ENCODE data around the gene DNAJC6.
"Not testable (repeated sequence)": the region's sequence is repeated elsewhere in the genome, so short reads cannot be mapped to it uniquely, and the experiment has no call there.

DNAJC6 gene

DNA sequence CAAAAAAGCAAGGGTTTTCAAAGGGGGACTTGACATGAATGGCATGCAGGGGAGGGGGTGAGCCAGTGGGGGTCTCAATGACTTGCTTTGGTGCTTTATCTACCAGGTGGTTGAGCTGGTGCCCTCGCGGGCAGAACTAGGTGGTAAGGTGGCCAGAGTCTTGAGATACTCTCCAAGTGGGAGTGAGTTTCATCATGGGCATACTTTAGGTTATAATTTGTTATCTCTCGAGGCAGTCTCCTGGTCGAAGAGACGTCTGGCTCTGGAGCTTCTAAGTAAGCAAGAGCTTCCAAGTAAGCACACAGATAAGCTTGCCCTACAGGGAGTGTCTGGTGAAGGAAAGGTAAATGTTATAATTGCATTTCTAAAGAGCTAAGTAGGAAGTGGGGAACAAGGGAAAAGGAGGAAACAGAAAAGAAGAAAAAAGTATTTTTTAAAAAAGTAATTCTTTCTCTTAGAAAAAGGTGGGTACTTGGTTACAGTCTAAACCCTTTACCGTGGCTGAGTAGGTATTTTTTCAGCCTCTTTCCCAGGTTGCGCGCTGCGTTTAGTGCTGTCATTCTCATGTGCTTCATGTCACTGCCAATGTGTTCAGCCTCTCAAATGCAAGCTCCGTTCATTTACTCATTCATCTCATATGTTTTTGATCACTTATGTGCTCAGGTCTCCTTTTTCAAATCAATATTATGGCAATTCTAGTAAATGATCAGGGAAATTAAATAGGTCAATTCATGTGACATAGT is 31.6 kb upstream of the DNAJC6 start:
- Histone ChIP-seq H2AFZ (ENCODE audit: low read depth, low read length) (no peak overlapping the region), H3K36me3 (ENCODE audit: insufficient read depth, low read length) (no peaks in the 10 kb centered on the region), H3K4me3 (ENCODE audit: low read length) (no peak overlapping the region), H3K9me3 (ENCODE audit: low read length) (no peaks in the 10 kb centered on the region), H3K4me1 (ENCODE audit: insufficient read depth, low read length) (no peaks in the 10 kb centered on the region), H3K27me3 (ENCODE audit: insufficient read depth, low read length) (peaks cover 23% of the 10 kb centered on the region)

DNA sequence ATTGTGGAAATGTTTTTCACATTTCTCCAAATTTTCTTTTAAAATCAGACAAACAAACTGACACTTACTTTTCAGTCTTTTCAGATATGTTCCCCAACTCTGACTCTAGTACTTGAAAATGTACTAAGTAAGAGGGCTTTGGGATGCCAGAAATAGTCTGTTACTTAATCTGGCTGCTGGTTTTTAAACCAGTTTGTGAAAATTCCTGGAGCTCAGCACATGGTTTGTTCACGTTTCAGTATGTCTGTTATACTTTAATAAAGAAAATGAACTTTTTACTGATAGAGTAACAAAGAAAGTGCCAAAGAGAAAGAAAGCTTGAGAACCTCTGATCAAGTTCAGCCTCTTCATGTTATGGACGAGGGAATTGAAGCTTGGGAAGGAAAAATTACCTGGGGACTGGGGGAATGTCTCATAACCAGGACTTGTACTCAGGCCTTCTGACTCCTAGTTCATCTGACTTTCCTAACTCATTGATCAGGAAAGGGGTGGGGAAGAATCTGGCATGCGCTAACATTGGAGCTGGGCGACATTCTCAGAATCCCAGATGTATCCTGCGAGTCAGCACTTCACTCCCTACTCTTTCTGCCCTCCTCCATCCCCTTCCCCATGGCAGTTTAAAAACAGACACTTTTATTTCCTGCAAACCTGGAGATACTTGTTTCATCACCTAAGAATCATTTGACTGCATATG is 30.8 kb upstream of the DNAJC6 start:
- Histone ChIP-seq H3K4me3 (ENCODE audit: low read length) (no peak overlapping the region), H3K4me1 (ENCODE audit: insufficient read depth, low read length) (no peaks in the 10 kb centered on the region), H3K9me3 (ENCODE audit: low read length) (no peaks in the 10 kb centered on the region)

DNA sequence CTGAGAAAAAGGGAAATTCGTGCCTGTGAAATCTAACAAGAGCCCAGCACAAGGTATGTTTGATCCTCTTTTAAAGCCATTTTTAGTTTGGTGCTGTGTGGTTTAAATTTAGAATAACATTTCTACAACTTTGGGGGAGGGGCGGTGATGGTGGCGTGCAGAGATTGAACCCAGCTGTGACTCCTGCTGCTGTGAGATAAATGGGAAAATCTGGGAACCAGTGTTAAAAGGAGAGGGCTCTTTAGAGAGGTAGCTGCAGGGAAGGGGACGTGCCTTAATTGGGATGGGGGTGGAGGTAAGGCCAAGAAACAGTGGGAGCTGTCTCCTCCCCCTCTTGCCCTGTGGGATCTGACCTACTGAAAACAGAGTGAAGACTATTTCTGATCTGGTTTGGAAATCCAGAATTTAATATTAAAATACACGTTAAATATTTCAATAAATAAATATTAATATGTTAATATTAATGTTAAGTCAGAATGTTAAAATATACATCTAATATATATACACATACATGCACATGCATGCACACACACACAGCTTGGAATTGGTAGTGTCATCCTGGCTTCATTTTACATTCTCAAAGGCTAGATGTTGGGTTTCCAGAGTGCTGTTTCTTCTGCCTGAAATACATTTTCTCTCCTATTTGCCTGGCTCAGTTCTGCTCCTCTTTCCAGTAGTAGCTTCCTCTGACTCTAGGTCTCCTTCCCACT is 30.1 kb upstream of the DNAJC6 start:
- no peaks in the 10 kb centered on the region for H3K4me1 ChIP-seq (ENCODE audit: insufficient read depth, low read length)
- no peak overlapping the region for H2AFZ ChIP-seq (ENCODE audit: low read depth, low read length)
- H3K27me3 ChIP-seq (ENCODE audit: insufficient read depth, low read length), result peaks cover 23% of the 10 kb centered on the region
- no peaks in the 10 kb centered on the region for H3K9me3 ChIP-seq (ENCODE audit: low read length)
- no peaks in the 10 kb centered on the region for H3K36me3 ChIP-seq (ENCODE audit: insufficient read depth, low read length)
- H3K4me3 ChIP-seq (ENCODE audit: low read length), result no peak overlapping the region

More for the DNA sequence above, 30.8 kb upstream of the DNAJC6 start:
- H3K36me3 ChIP-seq (ENCODE audit: insufficient read depth, low read length), result no peaks in the 10 kb centered on the region
- no peak overlapping the region for H2AFZ ChIP-seq (ENCODE audit: low read depth, low read length)
- peaks cover 23% of the 10 kb centered on the region for H3K27me3 ChIP-seq (ENCODE audit: insufficient read depth, low read length)

DNA sequence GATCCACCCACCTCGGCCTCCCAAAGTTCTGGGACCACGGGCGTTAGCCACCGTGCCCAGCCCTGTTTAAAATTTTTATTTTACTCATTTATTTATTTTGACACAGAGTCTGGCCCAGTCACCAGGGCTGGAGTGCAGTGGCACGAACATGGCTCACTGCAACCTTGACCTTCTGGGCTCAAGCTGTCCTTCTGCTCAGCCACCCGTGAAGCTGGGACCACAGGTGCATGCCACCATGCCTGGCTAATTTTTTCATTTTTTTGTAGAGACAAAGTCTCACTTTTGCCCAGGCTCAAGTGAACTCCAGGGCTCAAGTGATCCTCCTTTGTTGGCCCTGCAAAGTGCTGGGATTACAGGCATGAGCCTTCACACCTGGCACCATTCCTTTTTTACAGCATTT is 27.5 kb upstream of the DNAJC6 start:
- H2AFZ ChIP-seq (ENCODE audit: low read depth, low read length), result no peak overlapping the region
- no peak overlapping the region for H3K4me3 ChIP-seq (ENCODE audit: low read length)
- H3K4me1 ChIP-seq (ENCODE audit: insufficient read depth, low read length), result no peaks in the 10 kb centered on the region
- no peaks in the 10 kb centered on the region for H3K9me3 ChIP-seq (ENCODE audit: low read length)
- H3K27me3 ChIP-seq (ENCODE audit: insufficient read depth, low read length), result peaks cover 8% of the 10 kb centered on the region
- no peaks in the 10 kb centered on the region for H3K36me3 ChIP-seq (ENCODE audit: insufficient read depth, low read length)

DNA sequence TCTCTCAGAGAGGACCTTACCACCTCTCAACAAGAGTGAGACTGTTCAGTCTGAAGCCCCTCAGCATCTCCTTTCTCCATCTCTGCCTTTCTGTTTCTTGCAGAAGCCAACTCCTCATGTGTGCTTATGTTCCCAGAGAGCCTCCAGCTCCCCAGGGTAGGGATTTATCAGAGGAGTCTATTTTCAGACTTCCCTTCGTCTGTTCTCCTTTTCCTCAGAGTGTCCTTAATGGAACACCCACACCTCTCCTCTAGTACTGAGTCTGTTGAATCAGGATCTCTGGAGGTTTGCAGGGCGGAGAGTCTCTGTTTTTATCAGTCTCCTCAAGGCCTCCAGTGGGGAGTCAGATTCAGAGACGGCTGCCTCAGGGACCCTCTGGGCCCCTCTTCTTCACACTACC is 25.1 kb upstream of the DNAJC6 start:
- H3K4me3 ChIP-seq (ENCODE audit: low read length), result no peak overlapping the region
- H3K4me1 ChIP-seq (ENCODE audit: insufficient read depth, low read length), result no peaks in the 10 kb centered on the region
- no peaks in the 10 kb centered on the region for H3K36me3 ChIP-seq (ENCODE audit: insufficient read depth, low read length)
- no peaks in the 10 kb centered on the region for H3K9me3 ChIP-seq (ENCODE audit: low read length)
- H3K27me3 ChIP-seq (ENCODE audit: insufficient read depth, low read length), result no peaks in the 10 kb centered on the region
- H2AFZ ChIP-seq (ENCODE audit: low read depth, low read length), result no peak overlapping the region

DNA sequence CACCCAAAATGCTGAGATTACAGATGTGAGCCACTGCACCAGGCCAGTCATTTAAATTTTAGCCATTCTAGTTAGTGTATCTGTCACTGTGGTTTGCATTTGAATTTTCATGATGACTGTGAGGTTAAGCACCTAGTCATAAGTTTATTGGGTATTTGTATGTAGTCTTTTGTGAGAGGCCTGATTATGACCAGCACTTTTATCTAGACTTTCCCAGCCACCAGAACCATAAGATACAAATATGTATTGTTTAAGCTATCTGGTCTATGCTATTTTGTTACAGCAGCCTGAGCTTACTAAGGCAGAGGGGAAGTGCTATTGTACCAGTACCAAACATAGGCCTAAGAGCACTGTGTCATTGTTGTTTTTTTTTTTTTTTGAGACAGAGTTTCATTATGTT is 19.9 kb upstream of the DNAJC6 start:
- no peaks in the 10 kb centered on the region for H3K27me3 ChIP-seq (ENCODE audit: insufficient read depth, low read length)
- H3K9me3 ChIP-seq (ENCODE audit: low read length), result no peaks in the 10 kb centered on the region
- no peak overlapping the region for H3K4me3 ChIP-seq (ENCODE audit: low read length)
- no peaks in the 10 kb centered on the region for H3K36me3 ChIP-seq (ENCODE audit: insufficient read depth, low read length)
- no peaks in the 10 kb centered on the region for H3K4me1 ChIP-seq (ENCODE audit: insufficient read depth, low read length)
- no peak overlapping the region for H2AFZ ChIP-seq (ENCODE audit: low read depth, low read length)

DNA sequence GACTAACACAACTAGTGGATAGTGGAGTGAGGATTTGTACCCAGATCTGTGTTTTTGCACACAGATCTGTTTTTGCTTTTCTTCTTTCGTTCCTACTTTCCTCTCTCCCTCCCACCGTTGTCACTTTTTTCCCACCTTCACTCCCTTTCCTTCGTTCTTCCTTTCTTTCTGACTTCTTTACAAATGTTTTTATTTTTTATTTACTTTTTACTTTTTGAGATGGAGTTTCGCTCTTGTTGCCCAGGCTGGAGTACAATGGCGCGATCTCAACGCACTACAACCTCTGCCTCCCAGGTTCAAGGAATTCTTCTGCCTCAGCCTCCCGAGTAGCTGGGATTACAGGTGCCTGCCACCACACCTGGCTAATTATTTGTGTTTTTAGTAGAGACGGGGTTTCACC is 17.5 kb upstream of the DNAJC6 start:
- H3K9me3 ChIP-seq (ENCODE audit: low read length); H3K27me3 ChIP-seq (ENCODE audit: insufficient read depth, low read length); H3K4me1 ChIP-seq (ENCODE audit: insufficient read depth, low read length); H3K4me3 ChIP-seq (ENCODE audit: low read length); H2AFZ ChIP-seq (ENCODE audit: low read depth, low read length); H3K36me3 ChIP-seq (ENCODE audit: insufficient read depth, low read length): not testable (repeated sequence)

DNA sequence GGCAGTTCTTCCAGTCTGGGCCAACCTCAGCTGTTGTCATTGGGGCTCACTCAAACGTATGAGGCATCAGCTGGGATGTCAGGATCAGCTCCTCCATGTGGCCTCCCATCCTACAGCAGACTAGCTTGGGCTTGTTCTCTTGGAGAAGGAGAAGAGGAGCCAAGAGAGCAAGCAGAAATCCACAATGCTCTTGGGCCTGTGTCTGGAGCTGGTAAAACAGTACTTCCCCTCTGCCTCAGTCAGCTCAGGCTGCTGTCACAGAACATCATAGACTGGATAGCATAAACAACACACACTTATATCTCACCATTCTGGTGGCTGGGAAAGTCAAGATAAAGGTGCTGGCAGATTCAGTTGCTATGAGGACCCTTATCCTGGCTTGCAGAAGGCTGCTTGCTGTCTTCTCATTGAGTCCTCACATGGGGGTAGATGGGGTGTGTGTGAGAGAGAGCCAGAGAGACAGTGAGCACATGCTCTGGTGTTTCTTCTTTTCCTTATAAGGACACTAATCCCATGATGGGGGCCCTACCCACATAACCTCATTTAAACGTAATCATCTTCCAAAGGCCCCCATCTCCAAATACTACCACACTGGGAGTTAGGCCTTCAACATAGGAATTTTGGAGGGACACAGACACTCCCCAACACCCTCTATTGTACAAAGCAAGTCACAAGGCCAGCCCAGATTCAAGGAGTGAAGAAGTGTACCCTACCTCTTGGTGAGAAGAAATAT is 16.3 kb upstream of the DNAJC6 start:
- no peak overlapping the region for H3K4me3 ChIP-seq (ENCODE audit: low read length)
- no peaks in the 10 kb centered on the region for H3K4me1 ChIP-seq (ENCODE audit: insufficient read depth, low read length)
- H3K27me3 ChIP-seq (ENCODE audit: insufficient read depth, low read length), result no peaks in the 10 kb centered on the region
- no peak overlapping the region for H2AFZ ChIP-seq (ENCODE audit: low read depth, low read length)
- H3K36me3 ChIP-seq (ENCODE audit: insufficient read depth, low read length), result no peaks in the 10 kb centered on the region
- no peaks in the 10 kb centered on the region for H3K9me3 ChIP-seq (ENCODE audit: low read length)

DNA sequence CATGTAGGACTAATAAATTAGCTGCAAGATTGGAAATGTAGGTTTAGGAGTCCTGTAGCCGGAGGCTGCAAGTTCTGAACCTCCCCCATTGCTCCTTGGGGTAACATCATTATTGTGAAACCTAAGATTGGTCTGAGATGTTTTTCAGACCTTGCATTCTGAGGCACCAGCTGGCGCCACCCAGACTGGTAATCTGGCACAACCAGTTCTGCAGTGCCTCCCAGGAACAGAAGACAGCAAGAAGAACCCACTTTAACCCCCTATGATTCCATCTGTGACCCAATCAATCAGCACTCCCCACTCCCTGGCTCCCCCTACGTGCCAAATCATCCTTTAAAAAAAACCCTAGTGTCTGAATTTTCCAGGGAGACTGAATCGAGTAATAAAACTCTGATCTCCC is 11.6 kb upstream of the DNAJC6 start:
- no peaks in the 10 kb centered on the region for H3K4me1 ChIP-seq (ENCODE audit: insufficient read depth, low read length)
- H3K27me3 ChIP-seq (ENCODE audit: insufficient read depth, low read length), result no peaks in the 10 kb centered on the region
- H3K36me3 ChIP-seq (ENCODE audit: insufficient read depth, low read length), result no peaks in the 10 kb centered on the region
- H3K4me3 ChIP-seq (ENCODE audit: low read length), result no peak overlapping the region
- H2AFZ ChIP-seq (ENCODE audit: low read depth, low read length), result no peak overlapping the region
- H3K9me3 ChIP-seq (ENCODE audit: low read length), result no peaks in the 10 kb centered on the region

DNA sequence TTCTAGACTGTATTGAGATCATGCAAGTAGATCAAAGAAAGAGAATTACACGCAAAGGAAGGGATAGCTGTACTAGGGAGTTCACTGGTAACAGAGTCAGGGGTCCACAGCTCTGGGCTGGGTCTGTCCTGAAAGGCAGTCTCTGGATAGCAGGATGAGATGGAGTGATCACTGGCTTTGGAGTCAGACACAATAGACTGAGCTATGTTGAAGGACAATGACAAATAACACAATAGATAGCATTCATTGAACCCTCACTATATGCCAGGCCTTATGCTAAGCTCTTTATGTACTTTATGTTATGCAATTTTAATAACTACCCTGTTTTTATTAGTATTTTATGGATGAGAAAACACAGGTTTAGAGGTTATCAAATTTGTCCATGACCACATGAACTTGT is 10.0 kb upstream of the DNAJC6 start:
- Histone ChIP-seq H3K9me3 (ENCODE audit: low read length) (no peaks in the 10 kb centered on the region), H3K4me1 (ENCODE audit: insufficient read depth, low read length) (no peaks in the 10 kb centered on the region), H2AFZ (ENCODE audit: low read depth, low read length) (no peak overlapping the region), H3K4me3 (ENCODE audit: low read length) (no peak overlapping the region), H3K36me3 (ENCODE audit: insufficient read depth, low read length) (no peaks in the 10 kb centered on the region), H3K27me3 (ENCODE audit: insufficient read depth, low read length) (no peaks in the 10 kb centered on the region)

DNA sequence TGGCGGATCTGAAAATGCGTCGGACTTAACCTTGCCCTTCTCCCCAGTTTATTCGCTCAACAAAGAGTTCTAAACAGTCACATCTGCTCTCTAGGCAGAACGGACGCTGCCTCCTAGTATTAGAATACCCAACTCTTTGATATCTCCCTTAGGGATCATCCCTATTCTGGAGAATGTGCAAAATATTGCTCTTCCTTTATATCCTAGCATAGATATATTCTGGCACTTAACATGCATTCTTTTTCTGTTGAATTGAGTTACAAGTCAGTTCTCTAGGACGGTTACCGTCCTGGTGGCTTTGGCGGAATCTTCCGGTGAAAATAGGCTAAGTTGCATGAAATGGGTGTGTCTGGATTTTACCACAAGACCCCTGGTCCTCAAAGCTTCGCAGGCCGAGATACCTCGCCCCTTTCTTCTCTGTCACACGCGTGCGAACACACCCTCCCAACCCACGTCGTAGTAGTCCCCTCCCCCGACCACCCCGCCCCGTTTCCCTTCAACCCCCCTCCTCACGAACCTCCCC is 501 bp upstream of the DNAJC6 start:
- Histone ChIP-seq H3K36me3 (ENCODE audit: insufficient read depth, low read length) (no peaks in the 10 kb centered on the region), H3K4me3 (ENCODE audit: low read length) (peak overlapping the region; percentile 50), H3K9me3 (ENCODE audit: low read length) (no peaks in the 10 kb centered on the region), H3K27me3 (ENCODE audit: insufficient read depth, low read length) (peaks cover 16% of the 10 kb centered on the region), H2AFZ (ENCODE audit: low read depth, low read length) (peak overlapping the region; percentile 48), H3K4me1 (ENCODE audit: insufficient read depth, low read length) (peaks cover 15% of the 10 kb centered on the region)

DNA sequence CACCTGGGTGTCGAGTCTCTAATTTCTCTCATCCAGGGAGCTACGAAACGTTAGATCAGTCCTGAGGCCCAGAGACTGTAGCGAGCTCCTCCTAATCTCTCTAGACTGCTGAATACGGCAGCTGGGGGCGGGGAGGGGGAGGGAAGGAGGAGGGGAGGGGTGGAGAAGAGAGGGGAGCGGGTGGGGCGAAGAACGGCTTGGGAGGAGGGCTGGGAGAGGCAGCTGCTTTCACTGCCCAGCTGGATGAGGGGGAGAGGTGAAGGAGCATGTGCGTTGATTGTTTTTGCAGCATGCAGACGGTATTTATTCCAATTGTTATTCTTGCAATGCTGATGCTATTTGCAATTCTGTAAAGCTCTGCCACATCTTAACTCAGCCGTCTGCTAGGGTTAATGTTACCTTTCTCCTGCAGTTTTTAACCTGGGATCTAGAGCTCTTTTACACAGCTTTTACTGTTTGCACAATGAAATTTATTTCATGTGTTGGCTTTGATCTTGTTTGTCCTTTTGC is 790 bp downstream of the DNAJC6 start:
- Histone ChIP-seq H2AFZ (ENCODE audit: low read depth, low read length) (no peak overlapping the region), H3K9me3 (ENCODE audit: low read length) (no peaks in the 10 kb centered on the region), H3K4me3 (ENCODE audit: low read length) (peak overlapping the region; percentile 50), H3K4me1 (ENCODE audit: insufficient read depth, low read length) (peaks cover 15% of the 10 kb centered on the region), H3K36me3 (ENCODE audit: insufficient read depth, low read length) (no peaks in the 10 kb centered on the region), H3K27me3 (ENCODE audit: insufficient read depth, low read length) (peaks cover 16% of the 10 kb centered on the region)

Data from neuron (in vitro differentiated cells).